ENCODE results near the gene CACNA1S.

The CACNA1S gene

GRCh38 chr1:201062511-201063091, 49.6 kb downstream of the CACNA1S start:
- DNase-seq (ENCODE audit: low read depth in 2 of 2), result no peak

GRCh38 chr1:201061886-201062285, 50.3 kb downstream of the CACNA1S start:
- no peak for DNase-seq (ENCODE audit: low read depth in 2 of 2)

GRCh38 chr1:201061049-201061448, 51.2 kb downstream of the CACNA1S start:
- DNase-seq (ENCODE audit: low read depth in 2 of 2), result no peak

- no peak for DNase-seq (ENCODE audit: low read depth in 2 of 2)
Observed at GRCh38 chr1:201060586-201060985, 51.6 kb downstream of the CACNA1S start.

GRCh38 chr1:201059871-201060555, 52.2 kb downstream of the CACNA1S start:
- no peak for DNase-seq (ENCODE audit: low read depth in 2 of 2)

GRCh38 chr1:201059401-201059800, 52.8 kb downstream of the CACNA1S start:
- no peak for DNase-seq (ENCODE audit: low read depth in 2 of 2)

- DNase-seq (ENCODE audit: low read depth in 2 of 2), result no peak
Observed at GRCh38 chr1:201054091-201054543, 58.1 kb downstream of the CACNA1S start.

GRCh38 chr1:201053155-201053860, 58.9 kb downstream of the CACNA1S start:
- no peak for DNase-seq (ENCODE audit: low read depth in 2 of 2)

- no peak for DNase-seq (ENCODE audit: low read depth in 2 of 2)
Observed at GRCh38 chr1:201051399-201051798, 60.8 kb downstream of the CACNA1S start.

- no peak for DNase-seq (ENCODE audit: low read depth in 2 of 2)
Observed at GRCh38 chr1:201050515-201051277, 61.5 kb downstream of the CACNA1S start.

- no peak for DNase-seq (ENCODE audit: low read depth in 2 of 2)
Observed at GRCh38 chr1:201049248-201049831, 62.9 kb downstream of the CACNA1S start.

- DNase-seq (ENCODE audit: low read depth in 2 of 2), result no peak
Observed at GRCh38 chr1:201048521-201048920, 63.7 kb downstream of the CACNA1S start.

GRCh38 chr1:201044119-201044518, 68.1 kb downstream of the CACNA1S start:
- DNase-seq (ENCODE audit: low read depth in 2 of 2), result no peak

GRCh38 chr1:201042779-201043461, 69.3 kb downstream of the CACNA1S start:
- DNase-seq (ENCODE audit: low read depth in 2 of 2), result peak; percentile 44 to 57

- DNase-seq (ENCODE audit: low read depth in 2 of 2), result no peak
Observed at GRCh38 chr1:201041011-201041410, 71.2 kb downstream of the CACNA1S start.

GRCh38 chr1:201039876-201040275, 72.3 kb downstream of the CACNA1S start:
- no peak for DNase-seq (ENCODE audit: low read depth in 2 of 2)

- no peak for DNase-seq (ENCODE audit: low read depth in 2 of 2)
Observed at GRCh38 chr1:201039418-201039817, 72.8 kb downstream of the CACNA1S start.

GRCh38 chr1:201038186-201038876, 73.9 kb downstream of the CACNA1S start:
- DNase-seq (ENCODE audit: low read depth in 2 of 2), result no peak

- no peak for DNase-seq (ENCODE audit: low read depth in 2 of 2)
Observed at GRCh38 chr1:201036188-201036842, 75.9 kb downstream of the CACNA1S start.

GRCh38 chr1:201034671-201035070, 77.6 kb downstream of the CACNA1S start:
- DNase-seq (ENCODE audit: low read depth in 2 of 2), result no peak

All from stimulated activated CD8-positive, alpha-beta memory T cell treated with anti-CD3 and anti-CD28 coated beads, Interleukin-7, amount 100 ng/mL, for 4 hours (primary cell).